Activated CD8-positive, alpha-beta T cell treated with anti-CD3 and anti-CD28 coated beads, Interleukin-2, amount 10 ng/mL, durations not matched to agents 7 days and 5 days (primary cell): Measurements from ENCODE around the gene PIEZO2. TPM values are rescaled to one million over a fixed set of nuclear protein-coding genes. Genes with fewer than 3 reads are reported as not detected.
A peak's percentile ranks its signal among the peaks of the same experiment; 100 is the strongest.

Experiments used
- ATAC-seq: fragments of 150-1000 bp; cut with Tn5 transposase; one replicate; pipeline ENCODE4 v1.10.0; 2021; ENCODE audit warnings: moderate library complexity
- CTCF ChIA-PET: fragments of 350-600 bp; sonication (Branson Sonifier 250); formaldehyde crosslinking; loops from one replicate; lab custom pipeline; 2021; ENCODE audit warnings: antibody characterized with exemption; lab: Charles Lee
- POLR2A ChIA-PET: fragments of 350-600 bp; sonication (Branson Sonifier 250); formaldehyde crosslinking; loops from one replicate; lab custom pipeline; 2021; ENCODE audit warnings: antibody characterized with exemption; lab: Charles Lee
- DNase-seq: peaks from one replicate; pipeline ENCODE4 v3.0.0-alpha.2; 2020
- H3K27ac Mint-ChIP-seq: one replicate; pipeline ENCODE4 v1.8.0; 2021; ENCODE audit warnings: mild to moderate bottlenecking, mixed read lengths
- H3K27me3 Mint-ChIP-seq: one replicate; pipeline ENCODE4 v1.8.0; 2021; ENCODE audit warnings: low read depth, mixed read lengths
- H3K36me3 Mint-ChIP-seq: one replicate; pipeline ENCODE4 v1.8.0; 2021; ENCODE audit warnings: low read depth, mixed read lengths
- H3K4me1 Mint-ChIP-seq: one replicate; pipeline ENCODE4 v1.8.0; 2021; ENCODE audit warnings: low read depth, mixed read lengths
- H3K4me3 Mint-ChIP-seq: one replicate; pipeline ENCODE4 v1.8.0; 2021; ENCODE audit warnings: mild to moderate bottlenecking, mixed read lengths
- H3K9me3 Mint-ChIP-seq: one replicate; pipeline ENCODE4 v1.8.0; 2022; ENCODE audit warnings: mixed read lengths; ENCODE audit not compliant: insufficient read depth
- total RNA-seq, 2 experiments: library from RNA; stranded (reverse); gene quantifications; one replicate each; pipeline ENCODE4 v1.2.3, GENCODE V29; 2021

Gene PIEZO2
- total RNA-seq, 2 experiments from 2014 or later, result not detected

GRCh38 chr18:11050966-11051365 lies 98.4 kb downstream of the PIEZO2 start:
- DNase-seq (no peak), ATAC-seq (no peak)
- Mint-ChIP-seq H3K4me3 (no peak overlapping the region), H3K9me3 (no peaks in the 10 kb centered on the region), H3K27ac (no peak overlapping the region), H3K4me1 (no peaks in the 10 kb centered on the region), H3K36me3 (no peaks in the 10 kb centered on the region), H3K27me3 (no peaks in the 10 kb centered on the region)
- ChIA-PET POLR2A (no interaction called here), CTCF (interaction anchor here (1.8 kb wide), 1 partner anchor 10 kb away, joined by 8 read pairs; no protein-coding TSS in a partner anchor)

GRCh38 chr18:11047817-11048216 lies 101.6 kb downstream of the PIEZO2 start:
- Mint-ChIP-seq H3K9me3 (no peaks in the 10 kb centered on the region), H3K4me3 (no peak overlapping the region), H3K4me1 (no peaks in the 10 kb centered on the region), H3K27me3 (no peaks in the 10 kb centered on the region), H3K36me3 (no peaks in the 10 kb centered on the region), H3K27ac (no peak overlapping the region)
- ChIA-PET CTCF (no interaction called here), POLR2A (no interaction called here)
- no peak for DNase-seq
- ATAC-seq, result no peak

GRCh38 chr18:11047156-11047555 lies 102.2 kb downstream of the PIEZO2 start:
- POLR2A ChIA-PET, result no interaction called here
- no peak for DNase-seq
- Mint-ChIP-seq H3K36me3 (no peaks in the 10 kb centered on the region), H3K4me3 (no peak overlapping the region), H3K9me3 (no peaks in the 10 kb centered on the region), H3K27me3 (no peaks in the 10 kb centered on the region), H3K4me1 (no peaks in the 10 kb centered on the region), H3K27ac (no peak overlapping the region)
- no peak for ATAC-seq
- CTCF ChIA-PET, result no interaction called here

- ChIA-PET CTCF (no interaction called here), POLR2A (no interaction called here)
- H3K4me3 Mint-ChIP-seq, result no peak overlapping the region
- no peak for ATAC-seq
- H3K9me3 Mint-ChIP-seq, result no peaks in the 10 kb centered on the region
- H3K27ac Mint-ChIP-seq, result no peak overlapping the region
- no peak for DNase-seq
- H3K27me3 Mint-ChIP-seq, result no peaks in the 10 kb centered on the region
- H3K36me3 Mint-ChIP-seq, result no peaks in the 10 kb centered on the region
- H3K4me1 Mint-ChIP-seq, result no peaks in the 10 kb centered on the region
Measured at GRCh38 chr18:11046140-11046539, 103.2 kb downstream of the PIEZO2 start.

GRCh38 chr18:11043694-11044093 lies 105.7 kb downstream of the PIEZO2 start:
- ChIA-PET CTCF (no interaction called here), POLR2A (no interaction called here)
- no peak overlapping the region for H3K27ac Mint-ChIP-seq
- H3K36me3 Mint-ChIP-seq, result no peaks in the 10 kb centered on the region
- no peaks in the 10 kb centered on the region for H3K9me3 Mint-ChIP-seq
- no peak for DNase-seq
- H3K4me1 Mint-ChIP-seq, result no peaks in the 10 kb centered on the region
- no peak for ATAC-seq
- no peak overlapping the region for H3K4me3 Mint-ChIP-seq
- H3K27me3 Mint-ChIP-seq, result no peaks in the 10 kb centered on the region

- Mint-ChIP-seq H3K4me3 (no peak overlapping the region), H3K9me3 (no peaks in the 10 kb centered on the region), H3K4me1 (no peaks in the 10 kb centered on the region), H3K36me3 (no peaks in the 10 kb centered on the region), H3K27ac (no peak overlapping the region), H3K27me3 (peaks cover 2% of the 10 kb centered on the region)
- DNase-seq (no peak), ATAC-seq (no peak)
- CTCF ChIA-PET, result interaction anchor here (1.9 kb wide), 1 partner anchor 255 kb away, joined by 12 read pairs; no protein-coding TSS in a partner anchor
- POLR2A ChIA-PET, result no interaction called here
Measured at GRCh38 chr18:11042247-11042646, 107.1 kb downstream of the PIEZO2 start.

GRCh38 chr18:11040823-11041656 lies 108.3 kb downstream of the PIEZO2 start:
- H3K27ac Mint-ChIP-seq, result no peak overlapping the region
- CTCF ChIA-PET, result interaction anchor here (0.9 to 1.9 kb wide), 8 partner anchors 8 to 270 kb away, joined by 3 to 12 read pairs (median 4); no protein-coding TSS in a partner anchor
- peak; percentile 47 for DNase-seq
- H3K4me3 Mint-ChIP-seq, result no peak overlapping the region
- POLR2A ChIA-PET, result no interaction called here
- H3K4me1 Mint-ChIP-seq, result no peaks in the 10 kb centered on the region
- ATAC-seq, result no peak
- no peaks in the 10 kb centered on the region for H3K9me3 Mint-ChIP-seq
- H3K36me3 Mint-ChIP-seq, result no peaks in the 10 kb centered on the region
- peaks cover 2% of the 10 kb centered on the region for H3K27me3 Mint-ChIP-seq

GRCh38 chr18:11040359-11040758 lies 109.0 kb downstream of the PIEZO2 start:
- Mint-ChIP-seq H3K4me1 (no peaks in the 10 kb centered on the region), H3K27ac (no peak overlapping the region)

GRCh38 chr18:11037533-11038240 lies 111.7 kb downstream of the PIEZO2 start:
- Mint-ChIP-seq H3K36me3 (no peaks in the 10 kb centered on the region), H3K4me1 (no peaks in the 10 kb centered on the region)
- CTCF ChIA-PET, result no interaction called here

More at GRCh38 chr18:11040359-11040758, 109.0 kb downstream of the PIEZO2 start:
- CTCF ChIA-PET, result interaction anchor here (0.7 to 1.9 kb wide), 9 partner anchors 9 to 269 kb away, joined by 3 to 12 read pairs (median 3); no protein-coding TSS in a partner anchor
- no peaks in the 10 kb centered on the region for H3K36me3 Mint-ChIP-seq
- DNase-seq, result no peak
- ATAC-seq, result no peak
- H3K9me3 Mint-ChIP-seq, result no peaks in the 10 kb centered on the region
- H3K27me3 Mint-ChIP-seq, result peaks cover 2% of the 10 kb centered on the region
- H3K4me3 Mint-ChIP-seq, result no peak overlapping the region
- POLR2A ChIA-PET, result no interaction called here

GRCh38 chr18:11035814-11036495 lies 113.4 kb downstream of the PIEZO2 start:
- DNase-seq, result no peak
- no peaks in the 10 kb centered on the region for H3K36me3 Mint-ChIP-seq
- peaks cover 2% of the 10 kb centered on the region for H3K27me3 Mint-ChIP-seq
- H3K9me3 Mint-ChIP-seq, result no peaks in the 10 kb centered on the region
- ChIA-PET CTCF (no interaction called here), POLR2A (no interaction called here)
- no peak for ATAC-seq
- no peaks in the 10 kb centered on the region for H3K4me1 Mint-ChIP-seq
- no peak overlapping the region for H3K27ac Mint-ChIP-seq
- H3K4me3 Mint-ChIP-seq, result no peak overlapping the region

More at GRCh38 chr18:11037533-11038240, 111.7 kb downstream of the PIEZO2 start:
- Mint-ChIP-seq H3K9me3 (no peaks in the 10 kb centered on the region), H3K4me3 (no peak overlapping the region), H3K27ac (no peak overlapping the region), H3K27me3 (peaks cover 2% of the 10 kb centered on the region)
- no peak for DNase-seq
- POLR2A ChIA-PET, result no interaction called here
- no peak for ATAC-seq

GRCh38 chr18:11035376-11035775 lies 114.0 kb downstream of the PIEZO2 start:
- POLR2A ChIA-PET, result no interaction called here
- ATAC-seq, result no peak
- H3K27ac Mint-ChIP-seq, result no peak overlapping the region
- no peak overlapping the region for H3K4me3 Mint-ChIP-seq
- DNase-seq, result no peak
- H3K36me3 Mint-ChIP-seq, result no peaks in the 10 kb centered on the region
- CTCF ChIA-PET, result no interaction called here
- H3K4me1 Mint-ChIP-seq, result no peaks in the 10 kb centered on the region
- peaks cover 2% of the 10 kb centered on the region for H3K27me3 Mint-ChIP-seq
- no peaks in the 10 kb centered on the region for H3K9me3 Mint-ChIP-seq
